HEK293 (cell line): ENCODE data around the gene P2RX2.

Source experiments
- CTCF ChIA-PET: fragments of 350-600 bp; formaldehyde crosslinking; extraction: SDS; loops from one replicate; lab custom pipeline; 2021; ENCODE audit warnings: antibody characterized with exemption; lab: Yijun Ruan, JAX
- POLR2A ChIA-PET: fragments of 300-600 bp; formaldehyde crosslinking; extraction: SDS; loops from one replicate; lab custom pipeline; 2020; ENCODE audit warnings: antibody characterized with exemption, inconsistent platforms; lab: Yijun Ruan, JAX
- H3K27ac ChIP-seq: fragments of 200-500 bp; sonication (Bioruptor generic); 2 replicates; pipeline ENCODE4 v1.5.1; 2014; ENCODE audit warnings: low read depth, low read length, control low read depth, inconsistent platforms; ENCODE audit errors: extremely low read depth
- H3K36me3 ChIP-seq, 2 experiments: fragments of 200-500 bp in 1 of 2; sonication (Bioruptor generic) in 1 of 2; 1 replicate in 1 of 2; 2 replicates in 1 of 2; pipeline ENCODE4 v1.5.1; 2014 to 2017; ENCODE audit warnings: inconsistent platforms in 2 of 2, low read length in 2 of 2; ENCODE audit not compliant: control insufficient read depth in 2 of 2, insufficient read depth in 1 of 2
- H3K4me1 ChIP-seq: fragments of 200-500 bp; sonication (Bioruptor generic); 2 replicates; pipeline ENCODE4 v1.5.1; 2014; ENCODE audit warnings: mild to moderate bottlenecking, low read length, inconsistent platforms; ENCODE audit not compliant: control insufficient read depth, insufficient read depth
- H3K4me3 ChIP-seq: 2 replicates; pipeline ENCODE4 v1.5.1; 2011; ENCODE audit warnings: low read depth, mild to moderate bottlenecking, control low read depth, low read length, moderate library complexity
- H3K9me3 ChIP-seq: fragments of 200-500 bp; sonication (Bioruptor generic); 2 replicates; pipeline ENCODE4 v1.5.1; 2014; ENCODE audit warnings: low read depth, low read length, inconsistent platforms; ENCODE audit not compliant: control insufficient read depth, insufficient read depth
- GFI1B ChIP-seq: fragments of 450-650 bp; formaldehyde crosslinking; IDR thresholded peaks from 2 replicates; pipeline ENCODE4 v1.5.1; 2016; ENCODE audit warnings: missing biosample characterization, missing genetic modification characterization
- GLIS2 ChIP-seq: fragments of 450-650 bp; formaldehyde crosslinking; IDR thresholded peaks from 2 replicates; pipeline ENCODE4 v1.5.1; 2016; ENCODE audit warnings: missing biosample characterization, missing genetic modification characterization
- IKZF3 ChIP-seq: fragments of 450-650 bp; IDR thresholded peaks from 2 replicates; pipeline ENCODE4 v1.5.0; 2018; ENCODE audit warnings: missing biosample characterization, mild to moderate bottlenecking, missing genetic modification characterization, moderate library complexity
- KLF1 ChIP-seq: fragments of 450-650 bp; formaldehyde crosslinking; IDR thresholded peaks from 2 replicates; pipeline ENCODE4 v1.5.1; 2016; ENCODE audit warnings: missing biosample characterization, missing genetic modification characterization
- KLF17 ChIP-seq: fragments of 450-650 bp; formaldehyde crosslinking; IDR thresholded peaks from 2 replicates; pipeline ENCODE4 v1.5.1; 2016; ENCODE audit warnings: missing biosample characterization, missing genetic modification characterization
- KLF9 ChIP-seq: fragments of 450-650 bp; formaldehyde crosslinking; IDR thresholded peaks from 2 replicates; pipeline ENCODE4 v1.5.1; 2016; ENCODE audit warnings: missing biosample characterization, missing genetic modification characterization, low read depth
- PRDM1 ChIP-seq: fragments of 450-650 bp; formaldehyde crosslinking; IDR thresholded peaks from 2 replicates; pipeline ENCODE4; 2016; ENCODE audit warnings: missing biosample characterization, missing genetic modification characterization
- SP2 ChIP-seq: fragments of 450-650 bp; formaldehyde crosslinking; IDR thresholded peaks from 2 replicates; pipeline ENCODE4 v1.5.1; 2016; ENCODE audit warnings: missing biosample characterization, missing genetic modification characterization
- SP3 ChIP-seq: fragments of 450-650 bp; formaldehyde crosslinking; IDR thresholded peaks from 2 replicates; pipeline ENCODE4 v1.5.1; 2016; ENCODE audit warnings: missing biosample characterization, missing genetic modification characterization
- ZBTB17 ChIP-seq: fragments of 450-650 bp; formaldehyde crosslinking; IDR thresholded peaks from 2 replicates; pipeline ENCODE4 v1.5.1; 2016; ENCODE audit warnings: missing biosample characterization, missing genetic modification characterization
- ZBTB20 ChIP-seq: fragments of 450-650 bp; formaldehyde crosslinking; IDR thresholded peaks from 2 replicates; pipeline ENCODE4 v1.5.1; 2016; ENCODE audit warnings: missing biosample characterization, missing genetic modification characterization
- ZBTB7A ChIP-seq: fragments of 450-650 bp; formaldehyde crosslinking; IDR thresholded peaks from 2 replicates; pipeline ENCODE4 v1.5.1; 2016; ENCODE audit warnings: low read depth, missing biosample characterization, missing genetic modification characterization
- ZNF121 ChIP-seq: fragments of 450-650 bp; formaldehyde crosslinking; IDR thresholded peaks from 2 replicates; pipeline ENCODE4 v1.5.1; 2016; ENCODE audit warnings: missing biosample characterization, missing genetic modification characterization
- ZNF449 ChIP-seq: fragments of 450-650 bp; formaldehyde crosslinking; IDR thresholded peaks from 2 replicates; pipeline ENCODE4 v1.5.1; 2017; ENCODE audit warnings: missing biosample characterization, mild to moderate bottlenecking, missing genetic modification characterization, moderate library complexity
- ZNF514 ChIP-seq: fragments of 450-650 bp; formaldehyde crosslinking; IDR thresholded peaks from 2 replicates; pipeline ENCODE4 v1.5.1; 2016; ENCODE audit warnings: missing biosample characterization, missing genetic modification characterization
- ZNF645 ChIP-seq: fragments of 450-650 bp; formaldehyde crosslinking; IDR thresholded peaks from 2 replicates; pipeline ENCODE4; 2016; ENCODE audit warnings: missing biosample characterization, missing genetic modification characterization
- ZNF654 ChIP-seq: fragments of 450-650 bp; formaldehyde crosslinking; IDR thresholded peaks from 2 replicates; pipeline ENCODE4 v1.5.1; 2016; ENCODE audit warnings: low read depth, missing biosample characterization, missing genetic modification characterization
- ZNF660 ChIP-seq: fragments of 450-650 bp; IDR thresholded peaks from 2 replicates; pipeline ENCODE4 v1.5.1; 2018; ENCODE audit warnings: missing biosample characterization, mild to moderate bottlenecking, missing genetic modification characterization
- ZNF76 ChIP-seq: fragments of 450-650 bp; formaldehyde crosslinking; IDR thresholded peaks from 2 replicates; pipeline ENCODE4; 2016; ENCODE audit warnings: low read depth, missing biosample characterization, missing genetic modification characterization, borderline replicate concordance
- ZNF785 ChIP-seq: fragments of 450-650 bp; formaldehyde crosslinking; IDR thresholded peaks from 2 replicates; pipeline ENCODE4 v1.5.1; 2016; ENCODE audit warnings: missing biosample characterization, missing genetic modification characterization
- ZNF791 ChIP-seq: fragments of 450-650 bp; formaldehyde crosslinking; IDR thresholded peaks from 2 replicates; pipeline ENCODE4 v1.5.1; 2016; ENCODE audit warnings: missing biosample characterization, missing genetic modification characterization
- ZSCAN16 ChIP-seq: fragments of 450-650 bp; formaldehyde crosslinking; IDR thresholded peaks from 2 replicates; pipeline ENCODE4 v1.5.1; 2016; ENCODE audit warnings: missing biosample characterization, missing genetic modification characterization

The P2RX2 gene

GRCh38 chr12:132593521-132593920 lies 25.1 kb upstream of the P2RX2 start (continued):
- TF ChIP-seq ZSCAN16 (tag by site-specific recombination) (no peak), GFI1B (tag by site-specific recombination) (no peak), ZNF791 (tag by site-specific recombination) (no peak)
- TF ChIP-seq, all 188 proteins: peak for 0

- 0 out of 2 replicates have a peak, but pooled peaks cover 3% of the 10 kb centered on the region for H3K4me1 ChIP-seq
- TF ChIP-seq ZNF785 (tag by site-specific recombination) (no peak), ZNF514 (tag by site-specific recombination) (no peak), ZBTB7A (tag by site-specific recombination) (no peak), ZNF654 (tag by site-specific recombination) (no peak), KLF17 (tag by site-specific recombination) (no peak), GFI1B (tag by site-specific recombination) (no peak), ZNF660 (no peak), KLF9 (tag by site-specific recombination) (peak; percentile 89), ZNF449 (tag by site-specific recombination) (no peak), KLF1 (tag by site-specific recombination) (no peak), ZBTB20 (tag by site-specific recombination) (no peak), IKZF3 (tag by site-specific recombination) (peak; percentile 83), ZNF76 (no peak), SP2 (tag by site-specific recombination) (peak; percentile 96), GLIS2 (no peak), ZBTB17 (tag by site-specific recombination) (peak; percentile 76), SP3 (tag by site-specific recombination) (peak; percentile 76), PRDM1 (no peak)
- H3K4me3 ChIP-seq, result no peak overlapping the region
- no peaks in the 10 kb centered on the region for H3K36me3 ChIP-seq
- no peaks in the 10 kb centered on the region for H3K9me3 ChIP-seq
- no peak overlapping the region for H3K27ac ChIP-seq
- CTCF ChIA-PET, result interaction anchor here (1.4 to 1.7 kb wide), 3 partner anchors 21 to 180 kb away, joined by 3 to 7 read pairs (median 4); no protein-coding TSS in a partner anchor
- POLR2A ChIA-PET, result no interaction called here
Observed at GRCh38 chr12:132593938-132594358, 24.6 kb upstream of the P2RX2 start.

- Histone ChIP-seq H3K4me3 (no peak overlapping the region), H3K36me3 (no peaks in the 10 kb centered on the region), H3K9me3 (no peaks in the 10 kb centered on the region), H3K4me1 (0 out of 2 replicates have a peak, but pooled peaks cover 3% of the 10 kb centered on the region), H3K27ac (no peak overlapping the region)
- ChIA-PET POLR2A (interaction anchor here (0.7 kb wide), 1 partner anchor 194 kb away, joined by 3 read pairs; no protein-coding TSS in a partner anchor), CTCF (interaction anchor here (0.6 to 2.1 kb wide), 7 partner anchors 20 to 181 kb away, joined by 3 to 9 read pairs (median 3); no protein-coding TSS in a partner anchor)
- peak; percentile 73 for TF ChIP-seq ZNF121 (tag by site-specific recombination)
- TF ChIP-seq ZNF645, result no peak
Observed at GRCh38 chr12:132595183-132595582, 23.4 kb upstream of the P2RX2 start.
